ENCODE measurements around the gene STAP2. TPM values are rescaled to one million over a fixed set of nuclear protein-coding genes. Genes with fewer than 3 reads are reported as not detected.

Gene STAP2
- total RNA-seq, 1 experiment from 2014 or later, result 20.3 TPM

- intact Hi-C loops (cut with micrococcal nuclease), result no loop called here
- no peak overlapping the region for H3K27ac Mint-ChIP-seq (ENCODE audit: low read depth, unreplicated experiment)
- H3K27me3 Mint-ChIP-seq (ENCODE audit: insufficient read depth, unreplicated experiment), result peaks cover 12% of the 10 kb centered on the region
- H3K36me3 Mint-ChIP-seq (ENCODE audit: insufficient read depth, unreplicated experiment), result no peaks in the 10 kb centered on the region
- BruUV-seq (replicated peaks), result no TSS peak
- no peak for TF ChIP-seq CTCF (IDR thresholded peaks at IDR 0.05; ENCODE audit: unreplicated experiment)
- no peak overlapping the region for H3K4me3 Mint-ChIP-seq (ENCODE audit: unreplicated experiment)
- CTCF ChIA-PET, result interaction anchor here (0.8 to 2.3 kb wide), 2 partner anchors 51 to 86 kb away, joined by 3 to 13 read pairs; no protein-coding TSS in a partner anchor
- DNase-seq (ENCODE audit: unreplicated experiment), result no peak
- peaks cover 12% of the 10 kb centered on the region for H3K9me3 Mint-ChIP-seq (ENCODE audit: unreplicated experiment)
- H3K4me1 Mint-ChIP-seq (ENCODE audit: insufficient read depth, unreplicated experiment), result no peaks in the 10 kb centered on the region
- POLR2A ChIA-PET, result interaction anchor here (1.8 kb wide), 1 partner anchor 25 kb away, joined by 9 read pairs; the partner anchor contains the start of gene MPND
Measured at GRCh38 chr19:4318460-4318859, 20.2 kb downstream of the STAP2 start.

- Mint-ChIP-seq H3K27ac (ENCODE audit: low read depth, unreplicated experiment) (no peak overlapping the region), H3K27me3 (ENCODE audit: insufficient read depth, unreplicated experiment) (peaks cover 12% of the 10 kb centered on the region), H3K9me3 (ENCODE audit: unreplicated experiment) (peaks cover 12% of the 10 kb centered on the region), H3K4me3 (ENCODE audit: unreplicated experiment) (no peak overlapping the region), H3K36me3 (ENCODE audit: insufficient read depth, unreplicated experiment) (no peaks in the 10 kb centered on the region), H3K4me1 (ENCODE audit: insufficient read depth, unreplicated experiment) (no peaks in the 10 kb centered on the region)
- no TSS peak for BruUV-seq (replicated peaks)
- CTCF ChIA-PET, result interaction anchor here (1.1 kb wide), 1 partner anchor 49 kb away, joined by 3 read pairs; no protein-coding TSS in a partner anchor
- no peak for TF ChIP-seq CTCF (IDR thresholded peaks at IDR 0.05; ENCODE audit: unreplicated experiment)
- no peak for DNase-seq (ENCODE audit: unreplicated experiment)
- intact Hi-C loops (cut with micrococcal nuclease), result no loop called here
- POLR2A ChIA-PET, result no interaction called here
Measured at GRCh38 chr19:4316956-4317355, 21.7 kb downstream of the STAP2 start.

GRCh38 chr19:4313847-4314490 lies 24.7 kb downstream of the STAP2 start:
- no peaks in the 10 kb centered on the region for H3K36me3 Mint-ChIP-seq (ENCODE audit: insufficient read depth, unreplicated experiment)
- ChIA-PET CTCF (interaction anchor here (0.6 to 1.1 kb wide), 4 partner anchors 12 to 155 kb away, joined by 3 to 4 read pairs (median 4); partner anchors contain the start of gene TMIGD2), POLR2A (no interaction called here)
- no peak for DNase-seq (ENCODE audit: unreplicated experiment)
- no peaks in the 10 kb centered on the region for H3K9me3 Mint-ChIP-seq (ENCODE audit: unreplicated experiment)
- H3K27ac Mint-ChIP-seq (ENCODE audit: low read depth, unreplicated experiment), result no peak overlapping the region
- H3K27me3 Mint-ChIP-seq (ENCODE audit: insufficient read depth, unreplicated experiment), result peaks cover 12% of the 10 kb centered on the region
- H3K4me3 Mint-ChIP-seq (ENCODE audit: unreplicated experiment), result no peak overlapping the region
- no TSS peak for BruUV-seq (replicated peaks)
- no peaks in the 10 kb centered on the region for H3K4me1 Mint-ChIP-seq (ENCODE audit: insufficient read depth, unreplicated experiment)
- intact Hi-C loops (cut with micrococcal nuclease), result no loop called here
- no peak for TF ChIP-seq CTCF (IDR thresholded peaks at IDR 0.05; ENCODE audit: unreplicated experiment)

GRCh38 chr19:4310247-4311121 lies 28.1 kb downstream of the STAP2 start:
- Mint-ChIP-seq H3K27ac (ENCODE audit: low read depth, unreplicated experiment) (no peak overlapping the region), H3K36me3 (ENCODE audit: insufficient read depth, unreplicated experiment) (no peaks in the 10 kb centered on the region), H3K4me3 (ENCODE audit: unreplicated experiment) (no peak overlapping the region), H3K9me3 (ENCODE audit: unreplicated experiment) (no peaks in the 10 kb centered on the region), H3K4me1 (ENCODE audit: insufficient read depth, unreplicated experiment) (no peaks in the 10 kb centered on the region), H3K27me3 (ENCODE audit: insufficient read depth, unreplicated experiment) (peaks cover 17% of the 10 kb centered on the region)
- intact Hi-C loops (cut with micrococcal nuclease), result no loop called here
- POLR2A ChIA-PET, result interaction anchor here (1.2 kb wide), 1 partner anchor 10 kb away, joined by 4 read pairs; no protein-coding TSS in a partner anchor
- no TSS peak for BruUV-seq (replicated peaks)
- CTCF ChIA-PET, result no interaction called here
- DNase-seq (ENCODE audit: unreplicated experiment), result no peak
- TF ChIP-seq CTCF (IDR thresholded peaks at IDR 0.05; ENCODE audit: unreplicated experiment), result no peak
